ENCODE measurements around the gene FGF3. TPM values are rescaled to one million over a fixed set of nuclear protein-coding genes. Genes with fewer than 3 reads are reported as not detected.

The FGF3 gene
- total and polyA plus RNA-seq, 11 donors = not detected

DNA sequence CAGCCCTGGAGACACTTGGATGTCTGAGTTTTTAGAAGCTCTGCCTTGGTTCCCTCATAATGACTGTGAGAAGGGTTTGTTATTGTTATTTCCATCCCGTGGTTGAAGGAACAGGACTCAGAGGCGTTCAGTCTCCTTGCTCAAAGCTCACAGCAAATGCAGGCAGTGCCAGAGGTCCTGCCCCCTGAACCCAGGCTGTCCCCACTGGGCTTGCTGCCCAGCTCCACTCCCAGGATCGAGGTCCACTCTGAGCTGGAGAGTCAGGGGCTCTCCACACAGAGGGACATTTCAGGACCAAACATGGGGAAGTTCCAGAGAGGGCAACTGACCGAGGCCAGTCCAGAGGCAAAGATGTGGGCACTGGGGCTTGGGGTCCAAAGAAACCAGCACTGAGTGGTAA, 58.9 kb downstream of the FGF3 start:
- WGBS, 4 donors = 47 to 66% (median 61%) methylated on average over 4 of the region's 4 CpGs
- H3K4me1 ChIP-seq = no peaks in the 10 kb centered on the region
- peaks cover 0 to 19% (median 0%) of the 10 kb centered on the region in 12 donors for H3K9me3 ChIP-seq
- DNase-seq (no peak), ATAC-seq (no peak)
- H3K27ac ChIP-seq = no peak overlapping the region
- H3K27me3 ChIP-seq = peaks cover 0 to 28% (median 4%) of the 10 kb centered on the region in 9 donors
- no peak overlapping the region for H3K4me3 ChIP-seq
- intact Hi-C loops (cut with DNase I) = no loop called here
- H3K36me3 ChIP-seq = no peaks in the 10 kb centered on the region
- TF ChIP-seq, protein P1, sequence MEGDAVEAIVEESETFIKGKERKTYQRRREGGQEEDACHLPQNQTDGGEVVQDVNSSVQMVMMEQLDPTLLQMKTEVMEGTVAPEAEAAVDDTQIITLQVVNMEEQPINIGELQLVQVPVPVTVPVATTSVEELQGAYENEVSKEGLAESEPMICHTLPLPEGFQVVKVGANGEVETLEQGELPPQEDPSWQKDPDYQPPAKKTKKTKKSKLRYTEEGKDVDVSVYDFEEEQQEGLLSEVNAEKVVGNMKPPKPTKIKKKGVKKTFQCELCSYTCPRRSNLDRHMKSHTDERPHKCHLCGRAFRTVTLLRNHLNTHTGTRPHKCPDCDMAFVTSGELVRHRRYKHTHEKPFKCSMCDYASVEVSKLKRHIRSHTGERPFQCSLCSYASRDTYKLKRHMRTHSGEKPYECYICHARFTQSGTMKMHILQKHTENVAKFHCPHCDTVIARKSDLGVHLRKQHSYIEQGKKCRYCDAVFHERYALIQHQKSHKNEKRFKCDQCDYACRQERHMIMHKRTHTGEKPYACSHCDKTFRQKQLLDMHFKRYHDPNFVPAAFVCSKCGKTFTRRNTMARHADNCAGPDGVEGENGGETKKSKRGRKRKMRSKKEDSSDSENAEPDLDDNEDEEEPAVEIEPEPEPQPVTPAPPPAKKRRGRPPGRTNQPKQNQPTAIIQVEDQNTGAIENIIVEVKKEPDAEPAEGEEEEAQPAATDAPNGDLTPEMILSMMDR (IDR thresholded peaks at IDR 0.05) = no peak
- no peak for TF ChIP-seq POLR2A (IDR thresholded peaks at IDR 0.05)

Other genes starting within 250 kb of the FGF3 start
- gene CCND1, start 178.3 kb downstream of the FGF3 start, total RNA-seq = 100 to 1,000 TPM; 104 to 312 (median 162) TPM
- 10 to 100 TPM; 27.9 to 50.5 TPM for gene CCND1, start 178.3 kb downstream of the FGF3 start, polyA plus RNA-seq
- gene LTO1, start 144.1 kb downstream of the FGF3 start, total RNA-seq = 10 to 100 TPM in 1 of 9 donors, 1 to 10 TPM in 8; 4.1 to 13.4 (median 8.4) TPM
- 10 to 100 TPM; 10.9 to 14.4 TPM for gene LTO1, start 144.1 kb downstream of the FGF3 start, polyA plus RNA-seq
- gene FGF19, start 115.4 kb downstream of the FGF3 start, total RNA-seq = not detected
- gene FGF19, start 115.4 kb downstream of the FGF3 start, polyA plus RNA-seq = not detected
- gene FGF4, start 44.1 kb downstream of the FGF3 start, total RNA-seq = not detected
- gene FGF4, start 44.1 kb downstream of the FGF3 start, polyA plus RNA-seq = not detected